ENCODE data around the gene CHRNA9.

CHRNA9 gene

GRCh38 chr4:40309250-40309774, 25.8 kb upstream of the CHRNA9 start:
- no peak for FAIRE-seq

- FAIRE-seq, result no peak
Measured at GRCh38 chr4:40310225-40310624, 24.9 kb upstream of the CHRNA9 start.

- FAIRE-seq, result no peak
Measured at GRCh38 chr4:40311811-40312346, 23.3 kb upstream of the CHRNA9 start.

- FAIRE-seq, result no peak
Measured at GRCh38 chr4:40314951-40315350, 20.2 kb upstream of the CHRNA9 start.

- no peak for FAIRE-seq
Measured at GRCh38 chr4:40316333-40316781, 18.8 kb upstream of the CHRNA9 start.

GRCh38 chr4:40316782-40317635, 18.1 kb upstream of the CHRNA9 start:
- no peak for FAIRE-seq

- no peak for FAIRE-seq
Measured at GRCh38 chr4:40317916-40318658, 17.0 kb upstream of the CHRNA9 start.

GRCh38 chr4:40321574-40322275, 13.4 kb upstream of the CHRNA9 start:
- FAIRE-seq, result no peak

- FAIRE-seq, result peak; percentile 88
Measured at GRCh38 chr4:40322811-40323210, 12.3 kb upstream of the CHRNA9 start.

GRCh38 chr4:40323866-40324265, 11.3 kb upstream of the CHRNA9 start:
- no peak for FAIRE-seq

- FAIRE-seq, result peak; percentile 77
Measured at GRCh38 chr4:40325406-40326019, 9.6 kb upstream of the CHRNA9 start.

- FAIRE-seq, result no peak
Measured at GRCh38 chr4:40327340-40327739, 7.8 kb upstream of the CHRNA9 start.

- FAIRE-seq, result no peak
Measured at GRCh38 chr4:40328383-40328782, 6.8 kb upstream of the CHRNA9 start.

GRCh38 chr4:40329805-40330204, 5.3 kb upstream of the CHRNA9 start:
- FAIRE-seq, result no peak

- no peak for FAIRE-seq
Measured at GRCh38 chr4:40330536-40330935, 4.6 kb upstream of the CHRNA9 start.

- no peak for FAIRE-seq
Measured at GRCh38 chr4:40331101-40331745, 3.9 kb upstream of the CHRNA9 start.

GRCh38 chr4:40331961-40332360, 3.2 kb upstream of the CHRNA9 start:
- FAIRE-seq, result no peak

GRCh38 chr4:40333921-40334352, 1.2 kb upstream of the CHRNA9 start:
- no peak for FAIRE-seq

GRCh38 chr4:40335525-40335894, 377 bp downstream of the CHRNA9 start:
- FAIRE-seq, result no peak

GRCh38 chr4:40337051-40337450, 1.9 kb downstream of the CHRNA9 start:
- FAIRE-seq, result no peak

GRCh38 chr4:40337523-40337922, 2.4 kb downstream of the CHRNA9 start:
- FAIRE-seq, result no peak

GRCh38 chr4:40340030-40340429, 4.9 kb downstream of the CHRNA9 start:
- FAIRE-seq, result no peak
